ENCODE measurements around the gene WFDC10A. TPM values are rescaled to one million over a fixed set of nuclear protein-coding genes. Genes with fewer than 3 reads are reported as not detected.
"Not testable (repeated sequence)": the region's sequence is repeated elsewhere in the genome, so short reads cannot be mapped to it uniquely, and the experiment has no call there.

Gene WFDC10A
- polyA plus RNA-seq, 5 donors: not detected

DNA sequence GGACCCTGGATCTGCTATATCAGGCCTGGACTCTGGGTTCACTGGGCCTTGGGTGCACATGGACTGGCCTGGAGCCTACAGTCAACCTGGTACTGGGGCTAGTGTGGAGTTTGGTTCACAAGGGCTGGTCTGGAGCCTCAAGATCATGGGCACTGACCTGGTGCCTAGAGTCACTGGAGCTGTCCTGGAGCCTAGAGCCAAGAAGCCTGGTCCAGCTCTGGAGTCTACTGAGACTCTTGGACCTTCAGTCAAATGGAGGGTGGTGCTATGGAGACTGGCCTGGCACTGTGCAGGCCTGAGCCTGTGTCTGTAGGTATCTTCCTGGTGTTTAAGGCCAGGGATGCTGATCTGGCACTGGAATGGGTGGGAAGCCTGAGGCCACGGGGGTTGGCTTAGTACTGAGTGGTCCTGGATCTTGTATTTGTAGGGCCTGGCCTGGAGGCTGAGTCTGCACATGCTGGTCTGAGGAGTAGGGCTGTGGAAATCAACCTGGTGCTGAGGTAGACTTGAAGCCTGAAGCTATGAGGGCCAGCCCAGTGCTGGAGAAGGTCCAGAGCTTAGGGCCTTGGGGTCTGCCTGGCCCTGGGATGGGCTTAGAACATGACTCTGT, 18.0 kb downstream of the WFDC10A start:
- no peak for DNase-seq

DNA sequence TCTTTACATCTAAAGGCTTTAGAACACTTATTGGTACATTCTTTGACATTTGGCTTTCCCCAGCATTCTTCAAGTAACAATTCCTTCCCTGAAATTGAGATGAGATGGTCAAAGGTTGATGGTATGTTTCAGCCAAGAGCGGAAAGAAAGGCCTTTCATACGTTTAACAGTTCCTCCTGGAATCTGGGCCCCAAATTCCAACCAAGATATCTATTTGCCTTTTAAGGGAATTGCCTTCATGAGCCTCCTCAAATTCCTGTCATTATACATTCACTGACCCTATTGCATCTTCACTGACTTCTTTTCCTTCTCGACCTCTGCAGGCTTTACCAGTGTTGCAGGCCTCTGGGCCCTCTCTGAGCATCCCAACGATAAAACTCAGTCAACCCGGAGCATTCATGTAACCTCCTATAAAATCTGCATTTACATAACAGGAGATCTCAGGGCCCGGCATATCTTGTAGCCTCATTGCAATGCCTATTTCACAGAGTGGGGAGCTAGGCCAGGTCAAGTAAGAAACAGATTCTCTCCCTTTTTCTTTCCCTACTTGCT, 19.8 kb downstream of the WFDC10A start:
- no peak for DNase-seq

DNA sequence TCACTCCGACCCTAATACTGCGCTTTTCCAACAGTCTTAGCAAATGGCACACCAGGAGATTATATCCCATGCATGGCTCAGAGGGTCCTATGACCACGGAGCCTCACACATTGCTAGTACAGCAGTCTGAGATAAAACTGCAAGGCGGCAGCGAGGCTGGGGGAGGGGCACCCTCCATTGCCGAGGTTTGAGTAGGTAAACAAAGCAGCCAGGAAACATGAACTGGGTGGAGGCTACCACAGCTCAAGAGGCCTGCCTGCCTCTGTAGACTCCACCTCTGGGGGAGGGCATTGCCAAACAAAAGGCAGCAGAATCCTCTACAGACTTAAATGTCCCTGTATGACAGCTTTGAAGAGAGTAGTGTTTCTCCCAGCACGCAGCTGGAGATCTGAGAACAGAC, 22.2 kb downstream of the WFDC10A start:
- DNase-seq: not testable (repeated sequence)

DNA sequence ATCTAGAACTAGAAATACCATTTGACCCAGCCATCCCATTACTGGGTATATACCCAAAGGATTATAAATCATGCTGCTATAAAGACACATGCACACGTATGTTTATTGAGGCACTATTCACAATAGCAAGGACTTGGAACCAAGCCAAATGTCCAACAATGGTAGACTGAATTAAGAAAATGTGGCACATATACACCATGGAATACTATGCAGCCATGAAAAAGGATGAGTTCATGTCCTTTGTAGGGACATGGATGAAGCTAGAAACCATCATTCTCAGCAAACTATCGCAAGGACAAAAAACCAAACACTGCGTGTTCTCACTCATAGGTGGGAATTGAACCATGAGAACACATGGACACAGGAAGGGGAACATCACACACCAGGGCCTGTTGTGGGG, 27.5 kb downstream of the WFDC10A start:
- DNase-seq: not testable (repeated sequence)

DNA sequence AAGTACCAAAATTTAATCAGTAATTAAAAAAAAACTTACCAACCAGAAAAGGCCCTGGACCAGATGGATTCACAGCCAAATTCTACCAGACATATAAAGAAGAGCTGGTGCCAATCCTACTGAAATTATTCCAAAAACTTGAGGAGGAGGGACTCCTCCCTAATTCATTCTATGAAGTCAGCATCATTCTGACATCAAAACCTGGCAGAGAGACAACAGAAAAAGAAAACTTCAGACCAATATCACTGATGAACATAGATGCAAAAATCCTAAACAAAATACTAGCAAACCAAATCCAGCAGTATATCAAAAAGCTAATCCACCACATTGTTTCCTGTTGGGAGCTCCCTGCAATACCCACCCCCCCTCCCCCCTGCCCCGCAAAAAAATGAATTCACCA, 40.6 kb downstream of the WFDC10A start, which contains the start of gene WFDC11:
Gene WFDC11, minus strand, starts transcription at position 101 of the 400 bp plus-strand sequence. CDS start 19,639 bp downstream, outside the sequence.
- no peak for DNase-seq

DNA sequence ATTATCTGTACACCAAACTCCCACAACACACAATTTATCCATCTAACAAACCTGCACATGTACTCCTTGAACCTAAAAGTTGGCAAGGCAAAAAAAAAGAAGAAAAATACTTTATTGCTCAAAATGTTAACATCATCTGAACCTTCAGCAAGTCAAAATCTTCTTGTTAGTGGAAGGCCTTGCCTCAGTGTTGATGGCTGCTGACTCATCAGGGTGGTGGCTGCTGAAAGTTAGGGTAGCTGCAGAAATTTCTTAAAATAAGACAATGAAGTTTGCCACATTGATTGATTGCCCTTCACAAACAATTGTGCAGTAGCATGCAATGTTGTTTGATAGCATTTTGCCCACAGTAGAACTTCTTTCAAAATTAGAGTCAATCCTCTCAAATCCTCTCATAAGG, 43.2 kb downstream of the WFDC10A start:
- no peak for DNase-seq

DNA sequence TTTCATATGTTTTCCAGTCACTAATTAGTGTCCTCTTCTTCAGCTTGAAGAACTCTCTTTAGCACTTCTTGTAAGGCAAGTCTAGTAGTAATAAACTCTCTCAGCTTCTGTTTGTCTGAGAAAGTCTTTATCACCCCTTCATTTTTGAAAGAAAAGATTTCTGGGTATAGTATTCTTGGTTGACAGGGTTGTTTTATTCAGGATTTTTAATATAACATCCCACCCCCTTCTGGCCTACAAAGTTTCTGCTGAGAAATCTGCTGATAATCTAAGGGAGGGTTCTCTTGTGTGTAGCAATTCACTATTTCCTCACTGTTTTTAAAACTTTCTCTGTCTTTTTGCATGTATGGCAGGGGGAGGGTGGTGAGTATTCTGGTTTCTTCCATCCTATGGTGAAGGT, 50.1 kb downstream of the WFDC10A start:
- DNase-seq: no peak

Other genes starting within 250 kb of the WFDC10A start
- gene DBNDD2, start 221.4 kb upstream of the WFDC10A start, polyA plus RNA-seq (ENCODE audit: insufficient read depth in 1 of 5, insufficient read length in 5 of 5, low replicate concordance in 1 of 5): 10 to 100 TPM; 19.6 to 24.1 (median 22.6) TPM
- gene PIGT, start 213.6 kb upstream of the WFDC10A start, polyA plus RNA-seq (ENCODE audit: insufficient read depth in 1 of 5, insufficient read length in 5 of 5, low replicate concordance in 1 of 5): 10 to 100 TPM; 75.8 to 89.8 (median 84.1) TPM
- gene WFDC2, start 160.0 kb upstream of the WFDC10A start, polyA plus RNA-seq (ENCODE audit: insufficient read depth in 1 of 5, insufficient read length in 5 of 5, low replicate concordance in 1 of 5): 10 to 100 TPM; 22.1 to 48.6 (median 30.0) TPM
- gene SPINT3, start 114.1 kb upstream of the WFDC10A start, polyA plus RNA-seq (ENCODE audit: insufficient read depth in 1 of 5, insufficient read length in 5 of 5, low replicate concordance in 1 of 5): not detected
- gene WFDC6, start 90.3 kb upstream of the WFDC10A start, polyA plus RNA-seq (ENCODE audit: insufficient read depth in 1 of 5, insufficient read length in 5 of 5, low replicate concordance in 1 of 5): under 1 TPM in 2 of 5 donors, not detected in 3; 0.19 to 0.40 TPM
- under 1 TPM; 0.13 to 0.26 (median 0.18) TPM for gene EPPIN, start 82.3 kb upstream of the WFDC10A start, polyA plus RNA-seq (ENCODE audit: insufficient read depth in 1 of 5, insufficient read length in 5 of 5, low replicate concordance in 1 of 5)
- under 1 TPM in 1 of 5 donors, not detected in 4; 0.12 TPM for gene WFDC8, start 50.5 kb upstream of the WFDC10A start, polyA plus RNA-seq (ENCODE audit: insufficient read depth in 1 of 5, insufficient read length in 5 of 5, low replicate concordance in 1 of 5)
- not detected for gene WFDC9, start 1.5 kb downstream of the WFDC10A start, polyA plus RNA-seq (ENCODE audit: insufficient read depth in 1 of 5, insufficient read length in 5 of 5, low replicate concordance in 1 of 5)
- gene WFDC11, start 40.5 kb downstream of the WFDC10A start, polyA plus RNA-seq (ENCODE audit: insufficient read depth in 1 of 5, insufficient read length in 5 of 5, low replicate concordance in 1 of 5): not detected
- not detected for gene WFDC13, start 72.3 kb downstream of the WFDC10A start, polyA plus RNA-seq (ENCODE audit: insufficient read depth in 1 of 5, insufficient read length in 5 of 5, low replicate concordance in 1 of 5)
- gene WFDC10B, start 75.3 kb downstream of the WFDC10A start, polyA plus RNA-seq (ENCODE audit: insufficient read depth in 1 of 5, insufficient read length in 5 of 5, low replicate concordance in 1 of 5): not detected
- gene SPINT4, start 92.6 kb downstream of the WFDC10A start, polyA plus RNA-seq (ENCODE audit: insufficient read depth in 1 of 5, insufficient read length in 5 of 5, low replicate concordance in 1 of 5): not detected
- gene WFDC3, start 162.1 kb downstream of the WFDC10A start, polyA plus RNA-seq (ENCODE audit: insufficient read depth in 1 of 5, insufficient read length in 5 of 5, low replicate concordance in 1 of 5): 1 to 10 TPM in 2 of 5 donors, under 1 TPM in 3; 0.20 to 1.3 (median 0.71) TPM
- gene DNTTIP1, start 162.2 kb downstream of the WFDC10A start, polyA plus RNA-seq (ENCODE audit: insufficient read depth in 1 of 5, insufficient read length in 5 of 5, low replicate concordance in 1 of 5): 10 to 100 TPM; 26.4 to 36.0 (median 28.9) TPM
- 100 to 1,000 TPM in 1 of 5 donors, 10 to 100 TPM in 4; 43.4 to 104 (median 68.6) TPM for gene UBE2C, start 182.9 kb downstream of the WFDC10A start, polyA plus RNA-seq (ENCODE audit: insufficient read depth in 1 of 5, insufficient read length in 5 of 5, low replicate concordance in 1 of 5)
- gene TNNC2, start 197.6 kb downstream of the WFDC10A start, polyA plus RNA-seq (ENCODE audit: insufficient read depth in 1 of 5, insufficient read length in 5 of 5, low replicate concordance in 1 of 5): 100 to 1,000 TPM in 1 of 5 donors, 1 to 10 TPM in 2, under 1 TPM in 2; 0.29 to 321 (median 3.0) TPM
- 10 to 100 TPM; 13.0 to 22.5 (median 17.7) TPM for gene SNX21, start 204.1 kb downstream of the WFDC10A start, polyA plus RNA-seq (ENCODE audit: insufficient read depth in 1 of 5, insufficient read length in 5 of 5, low replicate concordance in 1 of 5)
- 10 to 100 TPM; 19.2 to 28.4 (median 22.0) TPM for gene ACOT8, start 227.7 kb downstream of the WFDC10A start, polyA plus RNA-seq (ENCODE audit: insufficient read depth in 1 of 5, insufficient read length in 5 of 5, low replicate concordance in 1 of 5)
- 1 to 10 TPM; 5.0 to 5.9 (median 5.4) TPM for gene ZSWIM3, start 227.9 kb downstream of the WFDC10A start, polyA plus RNA-seq (ENCODE audit: insufficient read depth in 1 of 5, insufficient read length in 5 of 5, low replicate concordance in 1 of 5)

Data from right lung (tissue), 5 donors.